H9 (cell line): ENCODE data around the gene ANXA2. TPM values are rescaled to one million over a fixed set of nuclear protein-coding genes. Genes with fewer than 3 reads are reported as not detected.

Experiments
- DNase-seq: peaks from one replicate; pipeline ENCODE4 v3.0.0-alpha.2; 2017
- H2AFZ ChIP-seq: one replicate; pipeline ENCODE4 v1.6.1; 2013; ENCODE audit warnings: mild to moderate bottlenecking, low read length, control low read depth, moderate library complexity
- H2AK5ac ChIP-seq: 2 replicates; pipeline ENCODE4 v1.6.1; 2013; ENCODE audit warnings: low read length, control low read depth, mixed read lengths; ENCODE audit not compliant: insufficient read length
- H2BK120ac ChIP-seq: one replicate; pipeline ENCODE4 v1.6.1; 2013; ENCODE audit warnings: low read depth, mild to moderate bottlenecking, low read length, control low read depth, inconsistent platforms; ENCODE audit not compliant: poor library complexity, severe bottlenecking
- H2BK12ac ChIP-seq: 2 replicates; pipeline ENCODE4 v1.6.1; 2013; ENCODE audit warnings: low read length, control low read depth, mixed read lengths, low read depth; ENCODE audit not compliant: insufficient read length
- H2BK15ac ChIP-seq: 2 replicates; pipeline ENCODE4 v1.6.1; 2013; ENCODE audit warnings: low read depth, low read length, control low read depth
- H2BK20ac ChIP-seq: one replicate; pipeline ENCODE4 v1.6.1; 2013; ENCODE audit warnings: low read depth, mild to moderate bottlenecking, low read length, control low read depth, inconsistent platforms; ENCODE audit not compliant: poor library complexity, severe bottlenecking
- H2BK5ac ChIP-seq: 2 replicates; pipeline ENCODE4 v1.6.1; 2013; ENCODE audit warnings: low read length, control low read depth, mixed read lengths; ENCODE audit not compliant: insufficient read length
- H3K14ac ChIP-seq: 2 replicates; pipeline ENCODE4 v1.6.1; 2013; ENCODE audit warnings: low read length, control low read depth; ENCODE audit not compliant: insufficient read depth
- H3K18ac ChIP-seq: 2 replicates; pipeline ENCODE4 v1.6.1; 2013; ENCODE audit warnings: low read depth, mild to moderate bottlenecking, mixed read lengths, low read length, control low read depth; ENCODE audit not compliant: insufficient read length
- H3K23ac ChIP-seq: 2 replicates; pipeline ENCODE4 v1.6.1; 2013; ENCODE audit warnings: low read length, control low read depth, mixed read lengths, low read depth; ENCODE audit not compliant: insufficient read length
- H3K23me2 ChIP-seq: 2 replicates; pipeline ENCODE4 v1.6.1; 2013; ENCODE audit warnings: low read depth, mild to moderate bottlenecking, mixed read lengths, low read length, control low read depth; ENCODE audit not compliant: insufficient read length, poor library complexity, severe bottlenecking
- H3K27ac ChIP-seq: 2 replicates; pipeline ENCODE4 v1.5.1; 2013; ENCODE audit warnings: low read length, control low read depth, mixed read lengths, low read depth; ENCODE audit not compliant: insufficient read length
- H3K27me3 ChIP-seq: 2 replicates; pipeline ENCODE4 v1.6.1; 2013; ENCODE audit warnings: low read length, control low read depth, inconsistent platforms; ENCODE audit not compliant: insufficient read depth
- H3K4ac ChIP-seq: 2 replicates; pipeline ENCODE4 v1.6.1; 2013; ENCODE audit warnings: low read depth, mild to moderate bottlenecking, control low read depth, inconsistent platforms, low read length, moderate library complexity
- H3K4me1 ChIP-seq: 2 replicates; pipeline ENCODE4 v1.6.1; 2013; ENCODE audit warnings: low read length, control low read depth, inconsistent platforms; ENCODE audit not compliant: insufficient read depth
- H3K4me2 ChIP-seq: 2 replicates; pipeline ENCODE4 v1.6.1; 2013; ENCODE audit warnings: low read length, control low read depth, mixed read lengths; ENCODE audit not compliant: insufficient read length, insufficient read depth
- H3K56ac ChIP-seq: 2 replicates; pipeline ENCODE4 v1.6.1; 2013; ENCODE audit warnings: low read depth, mild to moderate bottlenecking, mixed read lengths, low read length, control low read depth; ENCODE audit not compliant: insufficient read length
- H3K79me1 ChIP-seq: 2 replicates; pipeline ENCODE4 v1.6.1; 2013; ENCODE audit warnings: low read depth, mild to moderate bottlenecking, moderate library complexity, low read length, control low read depth, inconsistent platforms; ENCODE audit not compliant: insufficient read depth, poor library complexity, severe bottlenecking
- H3K79me2 ChIP-seq: 2 replicates; pipeline ENCODE4 v1.6.1; 2013; ENCODE audit warnings: low read length, control low read depth, inconsistent platforms; ENCODE audit not compliant: insufficient read depth
- H3K9ac ChIP-seq: 2 replicates; pipeline ENCODE4 v1.6.1; 2013; ENCODE audit warnings: low read length, control low read depth, mixed read lengths; ENCODE audit not compliant: insufficient read length; ENCODE audit errors: extremely low read depth
- H3K9me3 ChIP-seq: one replicate; pipeline ENCODE4 v1.6.1; 2013; ENCODE audit warnings: low read depth, low read length, inconsistent platforms; ENCODE audit not compliant: control insufficient read depth
- H3T11ph ChIP-seq: one replicate; pipeline ENCODE4 v1.6.1; 2013; ENCODE audit warnings: mild to moderate bottlenecking, low read length, control low read depth, inconsistent platforms
- H4K20me1 ChIP-seq: one replicate; pipeline ENCODE4 v1.6.1; 2013; ENCODE audit not compliant: control insufficient read depth, insufficient read length, insufficient read depth
- H4K5ac ChIP-seq: 2 replicates; pipeline ENCODE4 v1.6.1; 2013; ENCODE audit warnings: low read depth, mild to moderate bottlenecking, mixed read lengths, low read length, control low read depth; ENCODE audit not compliant: insufficient read length
- H4K8ac ChIP-seq: replicated peaks from 2 replicates; pipeline ENCODE4 v1.6.1; 2013; ENCODE audit warnings: low read length, control low read depth, mixed read lengths, low read depth; ENCODE audit not compliant: insufficient read length
- H4K91ac ChIP-seq: 2 replicates; pipeline ENCODE4 v1.6.1; 2013; ENCODE audit warnings: low read depth, mild to moderate bottlenecking, moderate library complexity, mixed read lengths, low read length, control low read depth; ENCODE audit not compliant: insufficient read length
- H3K27ac Mint-ChIP-seq, 3 experiments: 2 replicates in 2 of 3; 3 replicates in 1 of 3; pipeline ENCODE4 v1.8.0; 2020 to 2021; ENCODE audit warnings: mixed read lengths in 3 of 3, mild to moderate bottlenecking in 1 of 3, moderate library complexity in 1 of 3
- H3K27me3 Mint-ChIP-seq: 2 replicates; pipeline ENCODE4 v1.8.0; 2021; ENCODE audit warnings: low read depth, mild to moderate bottlenecking, moderate library complexity, mixed read lengths
- H3K36me3 Mint-ChIP-seq, 3 experiments: 2 replicates in 2 of 3; 3 replicates in 1 of 3; pipeline ENCODE4 v1.8.0; 2020 to 2021; ENCODE audit warnings: low read depth in 3 of 3, mixed read lengths in 3 of 3; ENCODE audit not compliant: insufficient read depth in 1 of 3
- H3K4me1 Mint-ChIP-seq, 2 experiments: 2 replicates each; pipeline ENCODE4 v1.8.0; 2020; ENCODE audit warnings: mixed read lengths in 2 of 2
- H3K4me3 Mint-ChIP-seq, 2 experiments: 2 replicates in 1 of 2; 3 replicates in 1 of 2; pipeline ENCODE4 v1.8.0; 2020 to 2021; ENCODE audit warnings: mild to moderate bottlenecking in 2 of 2, mixed read lengths in 2 of 2, moderate library complexity in 1 of 2
- H3K9me3 Mint-ChIP-seq, 2 experiments: 2 replicates in 1 of 2; 3 replicates in 1 of 2; pipeline ENCODE4 v1.8.0; 2020; ENCODE audit warnings: mild to moderate bottlenecking in 2 of 2, mixed read lengths in 2 of 2, moderate library complexity in 1 of 2
- CTCF ChIP-seq: fragments of 200-600 bp; sonication (generic); conservative IDR thresholded peaks from 3 replicates; pipeline ENCODE4 v1.8.0; 2021; ENCODE audit warnings: antibody characterized with exemption, mild to moderate bottlenecking
- whole genome bisulfite sequencing: extraction: QIAGEN DNeasy Blood & Tissue Kit; methylation state at CpG from one replicate; pipeline ENCODE4 v1.1.7; 2013; ENCODE audit warnings: missing lambda C conversion rate, low lambda C conversion rate, mixed read lengths; ENCODE audit not compliant: insufficient read length; ENCODE audit errors: extremely low coverage; 5-methylcytosine and 5-hydroxymethylcytosine counted together
- total RNA-seq: library from RNA; stranded (reverse); gene quantifications from 2 replicates; pipeline ENCODE4 v1.2.1, GENCODE V29; 2021

Gene ANXA2
- total RNA-seq, 1 experiment from 2014 or later: 126 TPM

- Histone ChIP-seq H2BK15ac (no peak overlapping the region), H3K4ac (no peak overlapping the region), H2BK12ac (no peak overlapping the region), H3K27me3 (no peaks in the 10 kb centered on the region), H2BK20ac (no peak overlapping the region), H4K20me1 (no peaks in the 10 kb centered on the region), H3K14ac (no peak overlapping the region), H3K9me3 (no peaks in the 10 kb centered on the region), H2BK120ac (no peak overlapping the region), H2AFZ (no peak overlapping the region), H3K56ac (no peak overlapping the region), H2BK5ac (no peak overlapping the region), H2AK5ac (no peak overlapping the region), H3K18ac (no peak overlapping the region), H3K9ac (no peak overlapping the region), H4K91ac (no peak overlapping the region), H3T11ph (no peak overlapping the region), H3K27ac (no peak overlapping the region), H3K79me1 (no peaks in the 10 kb centered on the region), H3K79me2 (no peaks in the 10 kb centered on the region), H3K23me2 (no peaks in the 10 kb centered on the region), H4K5ac (no peak overlapping the region), H3K4me1 (peaks cover 3% of the 10 kb centered on the region; the same call in 1 of the 2 replicates), H3K4me2 (no peak overlapping the region), H3K23ac (no peak overlapping the region), H4K8ac (no peak overlapping the region)
- Mint-ChIP-seq H3K27ac (no peak overlapping the region), H3K36me3 (peaks cover 8 to 17% (median 11%) of the 10 kb centered on the region in 3 experiments; a peak in 6 of 7 replicates), H3K27me3 (no peaks in the 10 kb centered on the region), H3K9me3 (no peaks in the 10 kb centered on the region), H3K4me3 (no peak overlapping the region), H3K4me1 (peaks cover 22 to 43% of the 10 kb centered on the region in 2 experiments)
- no peak for TF ChIP-seq CTCF
- DNase-seq: no peak
- no CpG with 5 or more reads among the region's 5 CpGs for WGBS
Measured at GRCh38 chr15:60343221-60343970, 54.4 kb downstream of the ANXA2 start.
